ENCODE measurements around the gene KLHL26. TPM values are rescaled to one million over a fixed set of nuclear protein-coding genes. Genes with fewer than 3 reads are reported as not detected.
A peak's percentile ranks its signal among the peaks of the same experiment; 100 is the strongest.

The KLHL26 gene
- total RNA-seq, 1 donor from 2014 or later, result 17.1 TPM

DNA sequence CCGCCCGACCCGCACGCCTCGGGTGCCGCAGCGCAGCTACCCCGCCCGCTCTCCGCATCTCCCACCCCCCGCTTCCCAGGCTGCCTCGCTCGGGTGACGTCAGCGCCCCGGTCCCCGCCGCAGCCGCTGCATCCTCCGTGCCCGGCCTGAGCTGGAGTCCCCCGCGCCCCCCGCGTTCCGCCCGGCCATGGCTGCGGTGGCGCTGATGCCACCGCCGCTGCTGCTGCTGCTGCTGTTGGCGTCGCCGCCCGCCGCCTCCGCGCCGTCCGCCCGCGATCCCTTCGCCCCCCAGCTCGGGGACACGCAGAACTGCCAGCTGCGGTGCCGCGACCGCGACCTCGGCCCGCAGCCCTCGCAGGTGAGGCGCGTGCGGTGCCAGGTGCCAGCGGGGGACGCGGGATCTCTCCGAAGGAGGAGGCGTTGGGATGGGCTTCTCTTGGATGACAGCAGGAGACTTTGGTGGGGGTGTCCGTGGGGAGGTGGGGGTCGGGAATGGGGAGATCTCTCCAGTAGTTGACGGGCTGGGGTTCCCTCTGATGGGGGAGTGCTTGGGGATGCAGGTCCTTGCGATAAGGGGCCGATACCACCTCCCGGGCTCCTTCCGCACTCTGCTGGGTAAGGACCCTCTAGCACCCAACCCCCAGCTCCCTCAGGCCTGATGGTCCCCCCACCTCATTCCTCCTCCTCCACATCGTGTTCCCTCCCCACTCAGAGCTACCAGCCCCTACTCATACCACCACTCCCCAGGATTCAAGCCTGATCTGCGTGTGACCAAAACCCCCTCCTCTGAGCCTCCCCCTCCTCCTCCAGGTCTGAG is 23.8 kb upstream of the KLHL26 start, which contains the start of gene TMEM59L:
TMEM59L (plus strand) TSS at position 99 of the 817 bp plus-strand sequence; CDS start at position 188, 89 bp downstream.
- DNase-seq (ENCODE audit: low spot score), result no peak

DNA sequence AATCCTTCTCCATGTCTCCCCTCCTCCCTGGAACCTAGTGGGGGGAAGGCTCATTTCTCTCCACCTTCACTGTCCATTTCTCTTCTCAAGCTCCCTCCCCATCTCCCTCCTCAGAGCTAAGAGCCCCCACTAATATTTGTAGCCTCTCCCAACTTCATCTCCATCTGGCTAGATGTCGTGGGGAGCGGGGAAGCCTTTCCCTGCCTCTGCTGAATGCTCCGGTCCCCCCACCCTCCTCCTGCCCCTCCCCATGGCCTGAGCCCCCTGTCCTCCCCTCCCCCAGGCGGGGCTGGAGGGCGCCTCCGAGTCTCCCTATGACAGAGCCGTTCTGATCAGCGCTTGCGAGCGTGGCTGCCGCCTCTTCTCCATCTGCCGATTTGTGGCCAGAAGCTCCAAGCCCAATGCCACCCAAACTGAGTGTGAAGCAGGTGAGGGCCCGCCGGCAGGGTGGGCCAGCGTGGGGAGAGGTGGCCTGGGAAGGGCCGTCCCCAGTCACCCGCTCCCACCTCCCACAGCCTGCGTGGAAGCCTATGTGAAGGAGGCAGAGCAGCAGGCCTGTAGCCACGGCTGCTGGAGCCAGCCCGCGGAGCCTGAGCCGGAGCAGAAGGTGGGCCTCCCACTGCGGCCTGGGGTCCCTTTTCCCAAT is 23.1 kb upstream of the KLHL26 start:
- DNase-seq (ENCODE audit: low spot score), result no peak

DNA sequence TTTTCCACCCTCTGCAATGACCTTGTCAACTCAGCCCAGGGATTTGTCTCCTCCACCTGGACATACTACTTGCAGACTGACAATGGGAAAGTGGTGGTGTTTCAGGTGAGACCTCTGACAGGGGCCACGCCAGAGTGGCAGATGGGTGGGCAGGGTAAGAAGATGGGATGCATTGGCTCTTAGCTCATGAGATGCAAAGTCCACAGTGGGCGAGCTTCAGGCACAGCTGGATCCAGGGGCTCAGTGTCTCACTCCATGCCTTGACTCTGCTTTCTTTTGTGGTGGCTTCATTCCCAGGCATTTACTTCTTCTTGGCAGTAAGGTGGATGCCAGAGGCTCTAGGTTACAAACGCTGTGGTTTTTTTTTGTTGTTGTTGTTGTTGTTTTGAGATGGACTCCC is 20.8 kb upstream of the KLHL26 start:
- no peak for DNase-seq (ENCODE audit: low spot score)

DNA sequence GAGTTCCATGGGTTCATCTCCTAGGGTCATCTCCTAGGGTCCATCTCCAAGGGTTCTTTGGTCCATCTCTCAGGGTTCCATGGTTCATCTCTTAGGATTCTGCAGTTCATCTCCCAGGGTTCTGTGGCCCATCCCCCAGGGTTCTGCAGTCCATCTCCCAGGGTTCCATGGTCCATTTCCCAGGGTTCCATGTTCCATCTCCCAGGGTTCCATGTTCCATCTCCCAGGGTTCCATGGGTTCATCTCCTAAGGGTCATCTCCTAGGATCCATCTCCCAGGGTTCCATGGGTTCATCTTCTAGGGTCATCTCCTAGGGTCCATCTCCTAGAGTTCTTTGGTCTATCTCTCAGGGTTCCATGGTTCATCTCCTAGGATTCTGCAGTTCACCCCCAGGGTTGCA is 19.3 kb upstream of the KLHL26 start:
- DNase-seq (ENCODE audit: low spot score), result no peak

DNA sequence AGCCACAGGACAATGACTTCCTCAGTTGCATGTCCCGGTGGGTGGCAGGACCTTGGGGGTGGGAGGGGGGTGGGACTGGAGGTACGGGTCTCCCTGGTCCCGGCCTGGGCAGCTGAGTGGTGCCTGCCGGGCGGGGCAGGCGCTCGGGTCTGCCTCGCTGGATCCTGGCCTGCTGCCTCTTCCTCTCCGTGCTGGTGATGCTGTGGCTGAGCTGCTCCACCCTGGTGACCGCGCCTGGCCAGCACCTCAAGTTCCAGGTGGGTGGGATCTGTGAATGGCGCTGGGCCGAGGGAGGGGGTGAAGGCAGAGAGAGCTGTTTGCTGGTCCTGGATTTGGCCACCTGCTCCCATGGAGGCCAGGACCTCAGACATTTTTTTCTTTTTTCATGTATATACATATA is 18.6 kb upstream of the KLHL26 start:
- DNase-seq (ENCODE audit: low spot score), result no peak

DNA sequence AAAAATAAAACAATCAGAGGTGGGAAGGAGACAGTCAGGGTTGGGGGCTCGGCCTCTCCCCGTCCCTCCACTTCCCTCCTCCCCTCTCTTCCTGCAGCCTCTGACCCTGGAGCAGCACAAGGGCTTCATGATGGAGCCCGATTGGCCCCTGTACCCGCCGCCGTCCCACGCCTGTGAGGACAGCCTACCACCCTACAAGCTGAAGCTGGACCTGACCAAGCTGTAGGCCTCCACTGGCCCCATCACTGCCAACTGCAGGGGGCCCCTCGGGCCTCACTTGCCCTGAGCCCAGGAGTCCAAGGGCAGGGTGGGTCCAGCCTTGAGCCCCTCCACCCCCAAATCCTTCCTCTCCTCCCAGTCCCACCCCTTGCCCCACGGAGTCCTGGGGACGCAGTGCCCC is 16.5 kb upstream of the KLHL26 start:
- no peak for DNase-seq (ENCODE audit: low spot score)

DNA sequence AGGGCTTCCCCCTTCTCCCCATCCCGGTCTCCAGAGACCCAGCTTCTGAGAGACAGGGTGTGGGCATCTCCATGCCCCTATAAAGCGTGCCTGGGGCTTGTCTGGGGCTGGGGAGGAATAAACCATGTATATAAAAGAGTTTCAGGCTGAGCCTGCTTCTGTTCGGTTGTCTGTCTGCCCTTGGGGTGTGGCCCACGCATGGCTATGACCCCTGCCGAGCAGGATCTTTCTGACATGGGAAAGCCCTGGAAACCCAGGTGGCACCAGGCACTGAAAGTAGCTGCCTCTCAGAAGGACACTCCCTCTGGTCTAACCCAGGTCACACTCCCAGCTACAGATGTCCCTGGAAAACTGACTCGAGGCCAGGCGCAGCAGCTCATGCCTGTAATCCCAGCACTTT is 15.9 kb upstream of the KLHL26 start:
- no peak for DNase-seq (ENCODE audit: low spot score)

DNA sequence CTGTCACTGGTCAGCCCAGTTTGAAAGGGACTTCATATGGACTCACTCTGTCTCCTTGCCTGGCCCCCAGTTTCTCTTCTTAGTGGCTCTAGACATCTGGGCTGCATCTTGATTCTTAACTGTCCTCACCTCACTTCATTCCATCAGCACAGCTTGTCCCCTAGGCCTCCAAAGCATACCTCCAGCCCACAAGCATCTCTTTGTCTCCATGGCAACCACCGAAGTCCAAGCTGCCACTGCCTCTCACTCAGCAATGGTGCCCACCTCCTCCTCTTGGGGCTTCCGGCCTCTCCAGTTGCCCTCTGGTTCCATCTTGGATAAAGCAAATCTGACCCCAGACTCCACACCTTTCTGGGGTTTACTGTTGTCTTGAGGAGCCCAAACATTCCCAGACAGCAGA is 9.9 kb upstream of the KLHL26 start:
- no peak for DNase-seq (ENCODE audit: low spot score)

DNA sequence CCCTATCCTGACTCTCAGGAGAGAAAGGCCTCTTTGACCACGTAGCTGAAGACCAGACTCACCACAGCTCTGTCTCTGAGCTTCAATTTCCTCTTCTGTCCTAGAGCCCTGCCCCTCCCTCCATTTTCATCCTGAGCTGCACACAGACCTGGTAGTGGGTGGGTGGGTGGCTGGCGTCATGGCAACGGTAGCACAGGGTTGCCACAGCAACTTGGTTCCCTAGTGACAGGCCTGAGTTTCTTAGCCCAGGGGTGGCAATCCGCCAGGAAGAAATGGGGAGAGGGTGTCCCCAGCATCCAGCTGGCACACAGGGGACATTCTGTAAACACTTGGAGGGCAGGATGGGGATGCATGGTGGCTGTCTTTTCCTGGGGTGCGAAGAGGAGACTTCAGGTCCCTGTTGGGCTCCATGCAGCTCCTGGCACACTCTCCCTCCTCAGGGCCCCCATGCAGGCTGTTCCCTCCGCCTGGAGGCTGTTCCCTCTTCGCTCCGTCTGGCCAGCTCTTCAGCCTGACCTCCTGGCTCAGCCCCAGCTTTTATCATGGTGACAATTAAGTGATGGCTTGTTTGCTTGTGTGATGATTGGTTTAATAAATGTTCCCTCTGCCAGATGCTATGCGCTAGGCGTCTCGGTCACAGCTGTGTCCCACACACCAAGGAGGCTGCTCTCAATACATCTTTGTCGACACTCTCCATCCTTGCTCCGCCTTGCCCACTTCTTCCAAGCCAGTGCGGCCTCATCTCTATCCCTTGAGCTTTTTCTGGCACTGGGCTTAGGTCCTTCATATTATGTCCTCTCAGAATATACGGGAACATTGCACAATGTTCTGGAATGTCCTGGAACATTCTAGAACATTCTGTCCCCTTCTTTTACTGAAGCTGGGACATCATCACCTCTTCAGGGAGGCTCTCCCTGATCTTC is 7.4 kb upstream of the KLHL26 start:
- DNase-seq (ENCODE audit: low spot score), result no peak

DNA sequence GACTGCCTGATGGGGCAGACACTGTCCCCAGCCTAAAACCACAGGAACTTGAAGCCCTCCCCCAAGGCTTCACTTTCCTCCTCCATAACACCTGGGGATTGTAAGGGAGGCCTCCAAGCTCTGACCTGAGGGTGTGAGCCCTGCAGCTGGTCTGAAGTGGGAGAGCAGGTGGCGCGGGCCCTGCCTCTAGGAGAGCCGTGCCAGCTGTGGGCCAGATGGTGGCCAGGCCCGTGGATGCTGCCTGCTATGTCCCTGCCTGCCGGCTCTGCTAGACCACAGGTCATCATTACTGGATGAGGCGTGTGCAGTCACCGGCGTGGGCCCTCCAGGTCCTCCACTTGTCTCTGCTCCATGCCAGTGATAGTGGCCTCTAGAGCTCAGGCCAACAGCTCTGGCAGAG is 3.5 kb upstream of the KLHL26 start:
- DNase-seq (ENCODE audit: low spot score), result no peak

DNA sequence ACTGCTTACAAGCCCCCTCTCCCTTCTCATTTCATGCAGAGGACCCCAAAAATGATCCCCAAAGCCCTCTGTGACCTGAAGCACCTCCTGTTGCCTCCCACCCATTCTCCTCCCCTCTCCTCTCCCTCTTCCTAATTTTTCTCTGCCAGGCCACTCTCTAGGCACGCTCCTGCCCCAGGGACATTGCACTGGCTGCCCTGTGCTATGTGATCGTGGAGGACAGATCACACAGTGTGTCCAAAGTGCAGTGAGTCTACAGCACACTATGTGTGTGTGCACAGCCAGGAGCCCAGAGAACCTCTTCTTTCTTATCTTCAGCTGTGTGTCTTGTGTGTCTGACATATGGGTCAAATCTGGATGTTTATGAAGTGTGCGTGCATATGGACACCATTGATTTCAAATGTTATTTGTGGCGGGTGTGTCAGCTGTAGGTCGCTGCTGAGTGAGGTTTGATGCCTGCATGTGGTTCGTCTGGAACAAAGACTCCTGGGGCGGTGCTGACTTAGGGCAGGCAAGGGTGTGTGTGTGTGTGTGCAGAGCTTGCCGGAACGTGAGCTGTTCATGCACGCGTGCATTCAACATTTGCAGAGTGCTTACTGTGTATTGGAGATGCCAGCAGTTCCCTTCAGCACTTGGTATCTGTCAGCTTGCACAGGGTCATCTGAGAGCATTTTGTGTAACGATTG is 2.1 kb upstream of the KLHL26 start:
- no peak for DNase-seq (ENCODE audit: low spot score)

DNA sequence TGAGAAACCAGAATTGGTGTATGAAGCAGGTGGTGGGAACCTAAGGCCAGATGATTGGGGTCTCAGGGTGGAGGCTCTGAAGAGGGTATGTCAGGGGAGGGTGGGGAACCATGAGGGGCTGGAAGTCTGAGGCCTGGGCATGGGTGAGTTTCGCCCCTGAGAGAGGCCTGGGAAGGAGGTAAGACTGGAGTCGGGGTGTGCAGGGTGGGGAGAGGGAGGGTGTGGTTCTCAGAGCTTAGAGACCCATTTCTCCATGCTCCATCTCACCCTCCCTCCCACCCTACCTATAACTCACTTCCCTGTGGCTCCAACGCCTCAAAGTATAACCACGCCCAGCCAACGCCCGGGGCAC is 1.0 kb upstream of the KLHL26 start:
- no peak for DNase-seq (ENCODE audit: low spot score)

DNA sequence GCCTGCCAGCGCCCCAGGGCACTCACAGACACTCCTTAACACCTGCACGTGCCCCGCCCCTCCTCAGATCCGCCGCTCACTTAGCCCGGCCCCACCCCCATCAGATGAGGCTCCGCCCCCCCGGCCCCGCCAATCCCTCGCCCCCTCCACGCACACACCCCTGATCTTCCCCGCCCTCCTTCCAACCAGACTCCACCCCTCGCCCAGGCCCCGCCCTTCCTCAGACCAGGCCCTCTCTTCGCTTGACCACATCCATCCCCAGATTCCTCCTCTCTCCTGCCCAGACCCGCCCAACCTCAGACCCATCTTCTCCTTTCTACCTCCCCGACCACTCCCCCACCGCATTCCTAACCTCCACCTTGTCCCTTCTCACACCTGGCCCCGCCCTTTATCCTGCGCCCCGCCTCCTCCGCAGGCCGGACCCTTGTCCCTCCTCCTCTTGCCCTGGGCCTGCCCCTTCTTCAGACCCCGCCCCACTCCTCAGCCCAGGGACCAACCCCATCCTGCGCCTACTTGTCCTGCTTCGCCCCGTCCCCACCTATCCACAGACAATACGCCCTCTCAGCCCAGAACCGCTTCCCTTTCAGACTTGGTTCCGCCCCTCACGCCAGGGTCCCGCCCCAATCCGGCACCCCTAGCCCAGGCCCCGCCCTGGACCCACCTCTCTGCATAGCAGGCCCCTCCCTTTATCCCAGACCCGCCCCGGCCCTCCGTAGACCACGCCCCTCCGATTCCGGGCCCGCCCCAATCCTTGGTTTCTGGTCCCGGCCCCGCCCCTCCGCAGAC is 452 bp upstream of the KLHL26 start:
- DNase-seq (ENCODE audit: low spot score), result peak; percentile 99

DNA sequence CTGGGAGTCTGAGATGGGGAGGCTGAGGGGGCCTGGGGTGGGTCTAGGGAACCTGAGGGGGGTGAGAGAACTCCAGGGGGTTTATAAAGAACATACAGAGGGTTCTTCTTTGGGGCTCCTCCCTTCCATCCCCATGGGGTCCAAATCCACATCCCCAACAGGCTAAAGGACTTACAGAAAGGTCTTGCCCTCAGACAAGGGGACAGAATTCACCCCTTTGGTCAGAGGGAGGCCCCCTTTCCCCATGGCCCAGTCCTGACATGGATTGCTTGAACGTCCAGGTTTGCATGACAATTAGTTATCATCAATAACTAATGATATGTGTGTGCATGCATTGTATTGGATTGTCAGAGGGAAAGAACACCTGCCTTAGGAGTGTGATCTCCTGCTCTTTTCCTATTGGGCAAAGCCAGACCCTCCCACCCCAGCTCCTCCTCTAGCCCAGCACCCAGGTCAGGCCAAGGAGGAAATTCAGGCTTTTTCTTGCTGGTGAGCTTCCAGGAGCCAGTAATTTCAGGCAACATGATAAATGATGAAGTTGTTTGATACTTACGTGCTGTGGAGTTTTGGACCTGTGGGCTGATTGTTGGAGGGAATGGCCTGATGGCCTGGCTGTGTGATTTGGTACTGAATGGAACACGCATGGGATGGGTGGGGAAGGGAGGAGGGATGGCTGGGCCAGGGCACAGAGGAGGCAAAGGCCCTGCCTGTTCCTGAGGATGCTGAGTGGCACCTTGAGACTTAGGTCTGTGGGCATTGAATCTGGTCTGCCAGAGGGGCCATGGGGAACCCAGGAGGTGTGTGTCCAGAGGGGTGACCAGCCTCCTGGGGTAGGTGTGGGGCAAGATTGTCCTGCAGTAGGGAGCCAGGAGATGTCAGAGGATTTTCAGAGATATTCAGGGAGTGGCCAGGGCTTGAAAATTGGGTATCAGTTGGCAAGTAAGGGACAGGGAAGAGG is 1.1 kb downstream of the KLHL26 start:
- DNase-seq (ENCODE audit: low spot score), result no peak

DNA sequence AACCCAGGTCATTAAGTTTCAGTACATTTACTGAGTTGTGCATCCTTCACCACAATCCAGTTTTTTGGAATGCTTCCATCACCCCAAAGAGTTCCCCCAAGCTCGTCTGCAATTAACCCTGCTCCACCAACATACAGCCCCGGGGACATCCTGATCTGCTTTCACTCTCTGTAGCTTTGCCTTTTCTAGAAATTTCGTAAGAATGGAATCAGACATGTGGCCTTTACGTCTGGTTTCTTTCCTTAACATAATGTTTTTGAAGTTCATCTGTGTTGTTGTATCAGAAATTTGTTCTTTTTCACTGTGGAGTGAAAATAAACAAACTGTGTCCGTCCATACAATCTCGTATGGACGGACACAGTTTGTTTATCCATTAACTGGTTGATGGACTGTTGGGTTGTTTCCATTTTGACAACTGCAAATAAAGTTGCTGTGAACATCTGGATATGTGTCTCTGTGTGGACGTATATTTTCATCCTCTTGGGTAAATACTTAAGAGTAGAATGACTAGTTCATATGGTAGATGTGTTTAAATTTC is 2.9 kb downstream of the KLHL26 start:
- no peak for DNase-seq (ENCODE audit: low spot score)

DNA sequence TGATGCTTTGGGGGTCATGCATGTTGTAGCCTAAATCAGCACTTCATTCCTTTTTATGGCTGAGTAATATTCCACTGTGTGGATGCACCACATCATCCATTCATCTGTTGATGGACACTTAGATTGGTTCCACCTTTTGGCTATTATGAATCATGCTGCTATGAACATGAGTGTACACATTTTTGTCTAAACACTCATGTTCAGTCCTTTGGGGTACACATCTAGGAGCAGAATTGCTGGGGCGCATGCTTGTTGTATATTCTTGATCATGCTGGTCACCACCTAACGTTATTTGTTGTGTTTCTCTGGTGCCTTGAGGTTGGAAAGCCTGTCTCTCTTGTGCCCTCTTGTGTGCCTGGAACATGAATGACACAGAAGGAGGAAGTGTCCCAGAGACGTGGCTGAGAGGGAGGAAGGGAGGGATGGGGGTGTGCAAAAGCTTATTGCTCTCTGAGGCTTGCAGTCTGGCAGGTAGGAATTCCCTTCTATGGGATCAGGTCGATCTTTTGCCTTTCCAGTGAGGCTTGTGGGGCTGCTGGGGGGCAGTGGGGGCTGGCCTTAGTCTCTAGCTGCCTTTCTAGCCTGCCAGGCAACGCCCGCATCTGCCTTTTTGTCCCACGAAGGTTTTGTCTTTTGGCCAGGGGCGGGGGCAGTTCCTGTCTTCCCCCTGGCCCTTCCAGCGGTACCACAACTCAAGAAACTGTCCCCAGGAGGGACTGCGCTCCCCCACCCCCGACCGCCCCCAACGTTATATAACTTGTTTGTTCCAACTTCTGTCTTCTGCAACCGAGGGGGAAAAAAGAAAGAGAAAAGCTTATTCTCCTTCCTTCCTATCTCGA is 7.6 kb downstream of the KLHL26 start:
- no peak for DNase-seq (ENCODE audit: low spot score)

DNA sequence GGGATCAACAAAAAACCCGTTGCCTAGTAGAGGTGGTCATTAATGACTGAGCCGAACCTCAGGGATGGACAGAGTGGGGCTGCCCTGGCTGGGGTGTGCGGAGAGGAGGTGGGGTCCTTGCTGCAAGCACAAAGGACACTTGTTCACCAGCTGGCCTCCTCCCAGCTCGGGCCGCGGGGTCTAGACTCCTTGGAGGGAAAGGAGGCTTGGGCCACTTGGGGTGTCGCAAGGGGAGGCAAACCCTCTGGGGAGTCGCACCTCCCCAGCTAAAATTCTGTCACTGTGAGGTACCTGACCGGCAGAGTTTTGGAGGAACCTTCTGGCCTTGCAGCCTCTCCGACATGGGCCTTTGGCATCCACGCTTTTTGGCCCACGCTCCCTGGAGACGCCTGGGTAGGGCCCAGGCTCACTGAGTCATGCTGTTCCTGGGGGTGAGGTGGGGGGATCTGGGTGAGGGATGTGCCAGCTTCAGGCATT is 8.2 kb downstream of the KLHL26 start:
- no peak for DNase-seq (ENCODE audit: low spot score)

All from mesenteric fat pad (tissue), 1 donor.